GM23338 (cell line): Measurements from ENCODE around the gene RANGRF.

Experiments used
- CTCF ChIP-seq, 2 experiments: fragments of 200-600 bp in 1 of 2; sonication (generic) in 1 of 2; conservative IDR thresholded peaks; 2 replicates each; pipeline versions ENCODE4 v1.5.1 to v1.6.1; 2016 to 2017; ENCODE audit warnings: antibody characterized with exemption in 2 of 2, low read depth in 2 of 2, mild to moderate bottlenecking in 2 of 2, moderate library complexity in 1 of 2
- EZH2 ChIP-seq: fragments of 200-600 bp; sonication (generic); IDR thresholded peaks from one replicate; pipeline ENCODE4 v1.8.0; 2017; ENCODE audit warnings: antibody characterized with exemption, mild to moderate bottlenecking, low read depth; ENCODE audit not compliant: unreplicated experiment
- EZH2phosphoT487 ChIP-seq: fragments of 200-600 bp; sonication (generic); IDR thresholded peaks from one replicate; pipeline ENCODE4 v1.8.1; 2018; ENCODE audit warnings: antibody characterized with exemption; ENCODE audit not compliant: unreplicated experiment
- JUNB ChIP-seq: IDR thresholded peaks from one replicate; pipeline ENCODE4 v1.6.1; 2016; ENCODE audit warnings: antibody characterized with exemption; ENCODE audit not compliant: unreplicated experiment
- POLR2AphosphoS5 ChIP-seq: IDR thresholded peaks from 2 replicates; pipeline ENCODE4 v1.6.1; 2016; ENCODE audit warnings: antibody characterized with exemption, low read depth
- REST ChIP-seq: IDR thresholded peaks from one replicate; pipeline ENCODE4 v1.6.1; 2018; ENCODE audit warnings: antibody characterized with exemption; ENCODE audit not compliant: unreplicated experiment
- ZNF331 ChIP-seq: fragments of 250-450 bp; sonication (Bioruptor Pico); IDR thresholded peaks from 2 replicates; pipeline ENCODE4 v1.5.0; 2020; ENCODE audit warnings: low read depth, mild to moderate bottlenecking, moderate library complexity
- TF ChIP-seq, protein P1 (sequence below): IDR thresholded peaks from 2 replicates; pipeline ENCODE4 v1.6.1; 2016; ENCODE audit warnings: antibody characterized with exemption

DNA sequence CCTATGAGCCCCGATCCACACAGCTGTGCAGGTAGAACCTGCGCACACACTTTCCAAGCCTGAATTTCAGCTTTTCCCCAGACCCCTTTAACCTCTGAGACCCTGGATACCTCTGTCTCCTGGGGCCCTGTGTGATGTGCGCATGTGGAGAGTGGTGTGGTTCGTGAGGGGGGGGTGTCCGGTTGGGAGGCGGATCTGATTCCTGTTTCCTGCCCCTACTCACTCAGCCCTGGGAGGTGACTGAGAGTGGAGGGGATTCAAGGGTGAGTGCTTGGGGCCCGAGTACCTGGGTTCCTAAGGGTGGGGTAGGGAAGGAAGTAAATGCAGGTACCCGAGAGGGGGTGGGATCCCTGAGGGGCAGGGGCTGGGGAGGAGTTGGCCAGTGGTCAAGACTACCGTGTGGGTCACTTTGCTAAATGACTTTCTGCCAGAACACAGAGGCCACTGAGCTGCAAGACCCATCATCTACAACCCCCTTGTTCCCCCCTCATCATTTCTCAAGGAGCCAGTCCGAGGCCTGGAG is 22.2 kb downstream of the RANGRF start:
- TF ChIP-seq CTCF (conservative IDR thresholded peaks at IDR 0.05; ENCODE audit: low read depth in 2 of 2) (no peak), EZH2phosphoT487 (no peak), EZH2 (no peak), ZNF331 (CRISPR knock-in tag) (no peak), POLR2AphosphoS5 (no peak), JUNB (no peak), REST (no peak)
- TF ChIP-seq, protein P1, sequence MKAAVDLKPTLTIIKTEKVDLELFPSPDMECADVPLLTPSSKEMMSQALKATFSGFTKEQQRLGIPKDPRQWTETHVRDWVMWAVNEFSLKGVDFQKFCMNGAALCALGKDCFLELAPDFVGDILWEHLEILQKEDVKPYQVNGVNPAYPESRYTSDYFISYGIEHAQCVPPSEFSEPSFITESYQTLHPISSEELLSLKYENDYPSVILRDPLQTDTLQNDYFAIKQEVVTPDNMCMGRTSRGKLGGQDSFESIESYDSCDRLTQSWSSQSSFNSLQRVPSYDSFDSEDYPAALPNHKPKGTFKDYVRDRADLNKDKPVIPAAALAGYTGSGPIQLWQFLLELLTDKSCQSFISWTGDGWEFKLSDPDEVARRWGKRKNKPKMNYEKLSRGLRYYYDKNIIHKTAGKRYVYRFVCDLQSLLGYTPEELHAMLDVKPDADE: no peak
